GM19351 (cell line): ENCODE measurements around the gene INHBC.
"Not testable (repeated sequence)": the region's sequence is repeated elsewhere in the genome, so short reads cannot be mapped to it uniquely, and the experiment has no call there.

Experiments used
- ATAC-seq: cut with Tn5 transposase; IDR thresholded peaks from one replicate; pipeline ENCODE4 v1.9.1; 2021; ENCODE audit warnings: mild to moderate bottlenecking, moderate library complexity; ENCODE audit not compliant: unreplicated experiment

The INHBC gene

GRCh38 chr12:57434517-57435223 lies at the start of gene INHBC:
Gene INHBC (plus strand): TSS chr12:57434784. CDS start chr12:57434887, 103 bp downstream.
- ATAC-seq, result no peak

- ATAC-seq, result no peak
Observed at GRCh38 chr12:57385586-57385985, 49.0 kb upstream of the INHBC start.

GRCh38 chr12:57386187-57386720 lies 48.3 kb upstream of the INHBC start:
- no peak for ATAC-seq

DNA sequence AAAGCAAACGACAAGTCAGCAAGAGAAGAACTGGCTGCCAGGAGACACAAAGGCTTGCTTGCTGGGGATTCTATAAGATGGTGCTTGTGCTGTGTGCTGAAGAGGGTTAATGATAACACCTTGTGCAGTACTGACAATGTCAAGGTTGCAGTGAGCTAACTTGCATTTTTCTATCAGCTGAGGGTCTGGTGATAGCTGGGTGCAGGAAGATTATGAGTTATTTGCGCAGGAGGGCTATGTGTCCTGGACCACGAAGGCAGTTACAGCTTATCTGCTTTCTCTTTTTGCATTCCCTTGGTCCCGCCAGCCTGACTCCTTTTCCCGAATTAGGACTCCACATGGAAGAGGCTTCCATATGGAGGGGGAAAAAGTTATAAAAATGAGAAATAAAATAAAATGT lies 46.2 kb upstream of the INHBC start:
- ATAC-seq, result no peak

DNA sequence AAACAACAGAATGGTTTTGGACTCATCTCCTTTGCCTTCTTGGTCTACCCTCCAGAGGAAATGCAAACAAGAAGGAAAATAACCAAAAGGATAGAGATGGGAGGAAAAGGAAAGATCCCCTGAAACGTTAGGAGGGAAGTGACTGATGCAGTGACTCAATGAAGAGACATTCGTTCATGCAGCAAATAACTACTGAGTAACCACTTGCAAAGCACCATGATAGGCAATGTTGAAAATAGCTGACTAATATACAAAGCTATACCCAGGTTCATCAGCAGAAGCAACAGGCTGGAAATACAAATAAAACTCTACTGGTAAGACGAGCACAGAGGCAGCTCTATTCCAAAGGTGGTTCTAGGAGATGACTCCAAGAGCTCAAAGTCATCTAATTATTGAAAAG lies 45.6 kb upstream of the INHBC start:
- ATAC-seq, result no peak

- ATAC-seq, result no peak
Observed at GRCh38 chr12:57390174-57390573, 44.4 kb upstream of the INHBC start.

DNA sequence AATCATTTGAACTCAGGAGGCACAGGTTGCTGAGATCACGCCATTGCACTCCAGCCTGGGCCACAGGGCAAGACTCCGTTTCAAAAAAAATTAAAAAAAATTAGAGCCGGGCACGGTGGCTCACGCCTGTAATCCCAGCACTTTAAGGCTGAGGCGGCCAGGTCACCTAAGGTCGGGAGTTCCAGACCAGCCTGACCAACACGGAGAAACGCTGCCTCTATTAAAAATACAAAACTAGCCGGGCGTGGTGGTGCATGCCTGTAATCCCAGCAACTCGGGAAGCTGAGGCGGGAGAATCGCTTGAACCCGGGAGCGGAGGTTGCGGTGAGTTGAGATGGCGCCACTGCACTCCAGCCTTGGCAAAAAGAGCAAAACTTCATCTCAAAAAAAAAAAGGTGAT lies 39.5 kb upstream of the INHBC start:
- ATAC-seq, result no peak

GRCh38 chr12:57397441-57397840 lies 37.1 kb upstream of the INHBC start:
- no peak for ATAC-seq

DNA sequence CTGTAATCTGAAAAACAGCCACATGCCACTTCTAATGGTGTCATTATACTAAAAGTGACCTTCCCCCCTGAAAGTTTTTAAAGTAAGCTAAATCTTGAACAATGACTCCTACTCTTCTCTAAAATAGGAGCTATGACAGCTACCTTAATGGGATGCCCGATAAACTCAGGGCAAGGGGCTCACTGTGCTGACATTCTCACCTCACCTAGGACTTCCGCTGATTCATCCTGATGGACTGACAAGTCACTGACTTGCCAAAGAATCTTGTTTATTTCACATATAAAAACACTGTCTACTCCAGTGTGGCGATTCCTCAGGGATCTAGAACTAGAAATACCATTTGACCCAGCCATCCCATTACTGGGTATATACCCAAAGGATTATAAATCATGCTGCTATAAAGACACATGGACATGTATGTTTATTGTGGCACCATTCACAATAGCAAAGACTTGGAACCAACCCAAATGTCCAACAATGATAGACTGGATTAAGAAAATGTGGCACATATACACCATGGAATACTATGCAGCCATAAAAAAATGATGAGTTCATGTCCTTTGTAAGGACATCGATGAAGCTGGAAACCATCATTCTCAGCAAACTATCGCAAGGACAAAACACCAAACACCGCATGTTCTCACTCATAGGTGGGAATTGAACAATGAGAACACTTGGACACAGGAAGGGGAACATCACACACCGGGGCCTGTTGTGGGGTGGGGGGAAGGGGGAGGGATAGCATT lies 34.7 kb upstream of the INHBC start:
- ATAC-seq, result not testable (repeated sequence)

GRCh38 chr12:57401165-57401564 lies 33.4 kb upstream of the INHBC start:
- ATAC-seq, result no peak

- ATAC-seq, result not testable (repeated sequence)
Observed at GRCh38 chr12:57402156-57402555, 32.4 kb upstream of the INHBC start.

DNA sequence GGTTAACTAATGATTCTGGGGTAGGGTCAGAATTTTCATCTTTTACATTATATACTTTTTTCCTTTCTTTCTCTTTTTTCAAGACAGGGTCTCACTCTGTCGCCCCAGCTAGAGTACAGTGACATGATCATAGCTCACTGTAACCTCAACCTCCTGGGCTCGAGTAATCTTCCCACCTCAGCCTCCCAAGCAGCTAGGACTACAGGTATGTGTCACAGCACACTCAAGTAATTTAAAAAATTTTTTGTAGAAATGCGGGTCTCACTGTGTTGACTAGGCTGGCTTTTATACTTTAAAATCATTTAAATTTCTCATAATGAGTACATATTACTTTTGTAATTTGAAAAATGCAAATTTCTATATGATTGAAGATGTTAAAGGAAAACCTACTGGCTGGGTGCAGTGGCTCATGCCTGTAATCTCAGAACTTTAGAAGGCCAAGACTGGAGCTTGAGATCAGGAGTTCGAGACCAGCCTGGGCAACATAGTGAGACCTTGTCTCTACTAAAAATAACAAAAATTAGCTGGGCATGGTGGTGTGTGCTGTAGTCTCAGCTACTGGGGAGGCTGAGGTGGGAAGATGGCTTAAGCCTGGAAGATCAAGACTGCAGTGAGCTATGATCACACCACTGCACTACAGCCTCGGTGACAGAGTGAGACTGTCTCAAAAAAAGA lies 29.5 kb upstream of the INHBC start:
- ATAC-seq, result no peak

- no peak for ATAC-seq
Observed at GRCh38 chr12:57410534-57410933, 24.1 kb upstream of the INHBC start.

DNA sequence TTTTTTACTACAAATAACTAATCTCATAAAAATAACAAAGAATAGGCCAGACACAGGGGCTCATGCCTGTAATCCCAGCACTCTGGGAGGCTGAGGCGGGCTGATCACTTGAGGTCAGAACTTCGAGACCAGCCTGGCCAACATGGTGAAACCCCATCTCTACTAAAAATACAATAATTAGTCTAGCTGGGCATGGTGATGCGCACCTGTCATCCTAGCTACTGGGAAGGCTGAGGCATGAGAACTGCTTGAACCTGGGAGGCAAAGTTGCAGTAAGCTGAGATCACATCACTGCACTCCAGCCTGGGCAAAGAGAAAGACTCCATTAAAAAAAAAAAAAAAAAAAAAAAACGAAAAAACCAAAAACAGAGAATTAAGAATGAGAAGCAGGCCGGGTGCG lies 20.4 kb upstream of the INHBC start:
- ATAC-seq, result not testable (repeated sequence)

GRCh38 chr12:57415088-57415487 lies 19.5 kb upstream of the INHBC start:
- ATAC-seq, result no peak

GRCh38 chr12:57416039-57416996 lies 18.3 kb upstream of the INHBC start:
- ATAC-seq, result no peak

- ATAC-seq, result no peak
Observed at GRCh38 chr12:57418255-57418654, 16.3 kb upstream of the INHBC start.

GRCh38 chr12:57419495-57419894 lies 15.1 kb upstream of the INHBC start:
- ATAC-seq, result no peak

DNA sequence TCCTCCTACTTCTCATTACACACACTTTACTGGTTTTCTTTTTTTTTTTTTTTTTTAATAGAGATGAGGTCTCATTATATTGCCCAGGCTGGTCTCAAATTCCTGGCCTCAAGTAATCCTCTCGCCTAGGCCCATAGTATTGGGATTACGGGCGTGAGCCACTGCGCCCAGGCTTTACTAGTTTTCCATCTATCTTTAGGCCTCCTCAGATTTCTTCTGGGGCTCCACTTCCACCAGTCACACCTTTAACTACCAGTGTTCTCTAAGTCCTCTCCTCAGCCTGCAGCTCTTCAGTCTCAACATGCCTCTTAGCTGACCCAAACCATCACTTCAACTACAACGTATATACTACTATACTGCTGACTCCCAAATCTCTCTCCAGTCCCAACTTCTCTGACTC lies 14.1 kb upstream of the INHBC start:
- no peak for ATAC-seq

GRCh38 chr12:57426948-57427347 lies 7.6 kb upstream of the INHBC start:
- ATAC-seq, result not testable (repeated sequence)
